ENCODE results near the gene TNS1. TPM values are rescaled to one million over a fixed set of nuclear protein-coding genes. Genes with fewer than 3 reads are reported as not detected.

The TNS1 gene
- total and polyA plus RNA-seq, 9 of the 15 experiments (the other 6 are each of a cell fraction or from before 2014, with no cell fraction given): 0.13 to 2.7 (median 0.77) TPM

DNA sequence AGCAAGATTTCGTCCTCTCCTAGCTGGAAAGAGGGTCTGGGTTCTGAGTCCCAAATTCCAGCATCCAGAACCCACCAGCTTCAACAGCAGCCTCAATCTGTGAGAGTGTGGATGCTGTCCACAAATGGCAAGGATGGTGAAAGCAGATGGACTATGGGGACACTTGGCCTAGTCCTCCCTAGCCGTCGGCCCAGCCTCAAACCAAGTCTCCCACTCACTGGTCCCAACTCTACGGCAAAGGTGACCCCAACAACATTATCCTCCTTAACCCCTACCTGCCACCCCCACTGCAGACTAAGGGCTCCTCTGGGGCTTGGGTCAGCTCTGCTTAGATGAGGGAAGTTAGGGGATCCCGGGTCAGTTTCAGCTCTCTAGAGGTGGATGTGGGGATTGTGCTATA is 57.3 kb downstream of the TNS1 start (continued):
- TF ChIP-seq SMARCC2 (IDR thresholded peaks at IDR 0.05; ENCODE audit: low read depth): no peak
- TF ChIP-seq, protein P1, sequence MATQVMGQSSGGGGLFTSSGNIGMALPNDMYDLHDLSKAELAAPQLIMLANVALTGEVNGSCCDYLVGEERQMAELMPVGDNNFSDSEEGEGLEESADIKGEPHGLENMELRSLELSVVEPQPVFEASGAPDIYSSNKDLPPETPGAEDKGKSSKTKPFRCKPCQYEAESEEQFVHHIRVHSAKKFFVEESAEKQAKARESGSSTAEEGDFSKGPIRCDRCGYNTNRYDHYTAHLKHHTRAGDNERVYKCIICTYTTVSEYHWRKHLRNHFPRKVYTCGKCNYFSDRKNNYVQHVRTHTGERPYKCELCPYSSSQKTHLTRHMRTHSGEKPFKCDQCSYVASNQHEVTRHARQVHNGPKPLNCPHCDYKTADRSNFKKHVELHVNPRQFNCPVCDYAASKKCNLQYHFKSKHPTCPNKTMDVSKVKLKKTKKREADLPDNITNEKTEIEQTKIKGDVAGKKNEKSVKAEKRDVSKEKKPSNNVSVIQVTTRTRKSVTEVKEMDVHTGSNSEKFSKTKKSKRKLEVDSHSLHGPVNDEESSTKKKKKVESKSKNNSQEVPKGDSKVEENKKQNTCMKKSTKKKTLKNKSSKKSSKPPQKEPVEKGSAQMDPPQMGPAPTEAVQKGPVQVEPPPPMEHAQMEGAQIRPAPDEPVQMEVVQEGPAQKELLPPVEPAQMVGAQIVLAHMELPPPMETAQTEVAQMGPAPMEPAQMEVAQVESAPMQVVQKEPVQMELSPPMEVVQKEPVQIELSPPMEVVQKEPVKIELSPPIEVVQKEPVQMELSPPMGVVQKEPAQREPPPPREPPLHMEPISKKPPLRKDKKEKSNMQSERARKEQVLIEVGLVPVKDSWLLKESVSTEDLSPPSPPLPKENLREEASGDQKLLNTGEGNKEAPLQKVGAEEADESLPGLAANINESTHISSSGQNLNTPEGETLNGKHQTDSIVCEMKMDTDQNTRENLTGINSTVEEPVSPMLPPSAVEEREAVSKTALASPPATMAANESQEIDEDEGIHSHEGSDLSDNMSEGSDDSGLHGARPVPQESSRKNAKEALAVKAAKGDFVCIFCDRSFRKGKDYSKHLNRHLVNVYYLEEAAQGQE (IDR thresholded peaks at IDR 0.05; ENCODE audit: borderline replicate concordance): no peak
- TF ChIP-seq, protein P1 (CRISPR knock-in tag; IDR thresholded peaks at IDR 0.05; ENCODE audit: low read depth): no peak

Measured in K562 (cell line).